GM12873 (cell line): ENCODE data around the gene OCSTAMP.

Experiments
- TF ChIP-seq, protein P1 (sequence below): IDR thresholded peaks from 2 replicates; pipeline ENCODE4 v1.5.1; 2012; ENCODE audit warnings: low read depth, mild to moderate bottlenecking, moderate library complexity, low read length, control low read depth; ENCODE audit not compliant: insufficient read depth; ENCODE audit errors: missing control alignments

OCSTAMP gene

DNA sequence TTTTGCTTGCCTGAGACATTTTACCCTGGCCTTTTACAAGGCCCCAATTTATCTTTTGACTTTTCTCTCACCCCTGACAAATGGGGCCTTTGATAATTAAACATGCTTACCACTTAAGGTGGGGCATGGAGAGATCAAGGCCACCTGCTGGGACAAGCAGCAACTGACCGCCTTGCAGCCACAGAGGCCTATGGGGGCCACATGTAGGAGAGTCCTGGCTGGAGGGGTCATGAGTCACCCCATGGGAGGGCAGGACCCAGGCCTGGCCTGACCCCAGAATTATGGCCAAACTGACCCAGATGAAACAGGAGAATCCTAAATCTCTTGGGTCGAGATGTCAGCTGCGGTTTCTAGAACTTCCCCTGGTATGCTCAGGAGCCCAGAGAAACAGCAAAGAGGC lies 8.5 kb upstream of the OCSTAMP start:
- TF ChIP-seq, protein P1, sequence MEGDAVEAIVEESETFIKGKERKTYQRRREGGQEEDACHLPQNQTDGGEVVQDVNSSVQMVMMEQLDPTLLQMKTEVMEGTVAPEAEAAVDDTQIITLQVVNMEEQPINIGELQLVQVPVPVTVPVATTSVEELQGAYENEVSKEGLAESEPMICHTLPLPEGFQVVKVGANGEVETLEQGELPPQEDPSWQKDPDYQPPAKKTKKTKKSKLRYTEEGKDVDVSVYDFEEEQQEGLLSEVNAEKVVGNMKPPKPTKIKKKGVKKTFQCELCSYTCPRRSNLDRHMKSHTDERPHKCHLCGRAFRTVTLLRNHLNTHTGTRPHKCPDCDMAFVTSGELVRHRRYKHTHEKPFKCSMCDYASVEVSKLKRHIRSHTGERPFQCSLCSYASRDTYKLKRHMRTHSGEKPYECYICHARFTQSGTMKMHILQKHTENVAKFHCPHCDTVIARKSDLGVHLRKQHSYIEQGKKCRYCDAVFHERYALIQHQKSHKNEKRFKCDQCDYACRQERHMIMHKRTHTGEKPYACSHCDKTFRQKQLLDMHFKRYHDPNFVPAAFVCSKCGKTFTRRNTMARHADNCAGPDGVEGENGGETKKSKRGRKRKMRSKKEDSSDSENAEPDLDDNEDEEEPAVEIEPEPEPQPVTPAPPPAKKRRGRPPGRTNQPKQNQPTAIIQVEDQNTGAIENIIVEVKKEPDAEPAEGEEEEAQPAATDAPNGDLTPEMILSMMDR = no peak

DNA sequence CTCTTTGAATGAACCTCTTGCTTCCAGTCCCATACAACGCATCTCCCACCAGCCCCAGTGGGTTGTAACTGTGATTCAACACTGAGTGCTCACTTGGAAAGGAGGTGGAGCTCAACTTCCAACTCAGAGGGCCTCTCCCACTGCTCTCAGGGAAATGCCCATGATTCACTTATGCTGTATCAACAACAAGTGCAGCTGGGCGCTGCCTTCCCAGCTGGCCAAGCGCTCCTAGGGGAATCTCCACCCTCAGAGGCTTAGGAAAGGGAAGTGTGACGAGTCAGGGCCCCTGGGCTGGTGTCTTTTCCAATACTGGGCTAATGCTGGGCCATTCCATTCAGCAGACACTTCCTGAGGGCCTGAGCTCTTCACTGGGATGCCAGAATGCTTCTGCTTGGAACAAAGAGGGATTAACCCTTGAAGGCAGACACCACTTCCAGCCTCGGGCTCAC lies 8.1 kb upstream of the OCSTAMP start:
- TF ChIP-seq, protein P1 = no peak

DNA sequence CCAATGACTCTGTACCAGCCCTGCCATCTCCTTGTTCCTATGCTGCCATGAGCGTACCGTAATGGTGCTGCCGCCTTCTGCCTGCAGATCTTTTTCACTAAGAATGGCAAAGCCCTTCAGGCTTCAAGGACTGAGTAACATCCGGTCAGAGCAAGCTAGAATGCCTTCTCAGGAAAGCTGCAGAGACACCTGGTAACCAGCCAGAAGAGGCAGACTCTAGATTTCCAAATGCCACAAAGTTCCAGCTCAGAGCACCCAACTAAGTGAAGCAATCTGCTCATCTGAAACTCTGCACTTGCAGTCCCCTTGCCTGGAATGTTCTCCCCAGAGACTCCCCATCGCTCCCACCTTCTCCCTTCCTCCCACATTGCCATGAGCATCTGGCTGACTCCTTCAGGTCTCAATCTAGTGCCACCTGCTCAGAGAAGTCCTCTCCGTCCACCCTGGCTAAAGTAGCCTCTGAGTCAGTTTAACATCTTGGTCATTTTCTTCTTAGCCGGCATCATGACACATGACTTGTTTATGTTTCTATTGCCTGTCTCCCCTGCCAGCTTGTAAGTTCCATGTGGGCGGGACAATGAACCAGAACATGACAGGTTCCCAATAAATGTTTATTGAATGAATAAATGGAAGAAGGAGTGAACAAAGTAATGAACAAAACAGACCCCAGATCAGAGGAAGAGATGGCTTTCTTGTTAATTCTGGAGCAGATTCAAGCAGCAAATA lies 6.9 kb upstream of the OCSTAMP start:
- TF ChIP-seq, protein P1 = no peak

GRCh38 chr20:46555370-46555956 lies 5.0 kb upstream of the OCSTAMP start:
- TF ChIP-seq, protein P1 = no peak

- TF ChIP-seq, protein P1 = no peak
Observed at GRCh38 chr20:46554828-46555227, 4.4 kb upstream of the OCSTAMP start.

- TF ChIP-seq, protein P1 = no peak
Observed at GRCh38 chr20:46553926-46554325, 3.5 kb upstream of the OCSTAMP start.

DNA sequence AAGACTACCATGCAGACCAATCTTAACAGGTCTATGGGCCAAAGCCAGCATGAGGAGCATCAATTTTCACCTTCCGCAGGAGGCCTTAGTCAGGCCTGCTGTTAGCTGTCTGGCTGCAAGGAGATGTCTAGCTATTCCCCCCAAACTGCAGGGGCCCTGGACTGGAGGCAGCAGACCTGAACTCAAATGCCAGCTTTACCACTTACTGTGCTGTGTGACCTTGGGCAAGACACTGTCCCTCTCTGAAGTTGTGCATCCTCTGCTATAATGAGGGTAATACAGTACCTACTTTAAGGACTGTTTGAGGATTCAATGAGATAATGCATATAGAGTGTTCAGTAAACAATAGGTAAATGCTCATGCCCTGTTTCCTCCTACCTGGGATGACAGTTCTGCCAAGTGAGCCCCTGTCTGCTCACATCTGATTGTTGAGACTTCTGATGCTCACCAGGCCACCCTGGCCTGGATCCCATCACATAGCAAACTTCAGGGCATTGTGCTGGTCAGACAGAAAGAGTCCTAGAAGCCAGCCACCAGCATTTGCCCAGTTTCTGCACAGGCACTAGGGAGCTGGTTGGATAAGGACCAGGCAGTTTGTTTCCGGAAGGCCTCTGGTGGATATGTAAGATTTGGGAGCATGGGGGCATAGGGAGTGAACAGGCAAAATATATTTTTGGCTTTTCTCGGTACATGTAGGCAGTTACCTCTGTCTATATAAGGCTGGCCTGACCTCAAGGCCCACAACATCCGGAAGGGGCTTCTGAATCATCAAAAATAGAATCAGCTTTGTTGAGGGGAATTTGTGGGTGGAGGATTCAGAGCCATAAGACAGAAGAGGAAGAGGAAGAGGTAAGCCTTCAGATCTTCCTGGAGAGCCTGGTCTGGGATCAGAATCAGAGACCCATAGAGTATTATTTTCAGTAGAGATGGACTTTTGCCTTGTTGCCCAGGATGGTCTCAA lies 2.3 kb upstream of the OCSTAMP start:
- TF ChIP-seq, protein P1 = no peak
